Peyer's patch (tissue), 4 donors: ENCODE measurements around the gene TMEM217. TPM values are rescaled to one million over a fixed set of nuclear protein-coding genes. Genes with fewer than 3 reads are reported as not detected.
A peak's percentile ranks its signal among the peaks of the same experiment; 100 is the strongest.
"Not testable (repeated sequence)": the region's sequence is repeated elsewhere in the genome, so short reads cannot be mapped to it uniquely, and the experiment has no call there.

Source experiments
- DNase-seq, 3 donors: peaks; one replicate each; pipeline ENCODE4 v3.0.0-alpha.2; 2017 to 2019
- H3K27ac ChIP-seq, 4 donors: fragments of 200-600 bp; sonication (generic); one replicate each; pipeline ENCODE4 v1.5.1; 2016 to 2019
- H3K27me3 ChIP-seq, 2 donors: fragments of 200-600 bp; sonication (generic); one replicate each; pipeline ENCODE4 v1.5.1; 2019
- H3K36me3 ChIP-seq, 3 donors: fragments of 200-600 bp; sonication (generic); one replicate each; pipeline ENCODE4 v1.5.1; 2016 to 2019
- H3K4me1 ChIP-seq, 4 donors: fragments of 200-600 bp; sonication (generic); one replicate each; pipeline ENCODE4 v1.5.1; 2016 to 2019
- H3K4me3 ChIP-seq, 4 donors: fragments of 200-600 bp; sonication (generic); 1 replicate in 3 of 4; 2 replicates in 1 of 4; pipeline ENCODE4 v1.5.1; 2016 to 2019; ENCODE audit warnings: mild to moderate bottlenecking in 1 of 4
- H3K9me3 ChIP-seq, 4 donors: fragments of 200-600 bp; sonication (generic); one replicate each; pipeline ENCODE4 v1.5.1; 2016 to 2019; ENCODE audit warnings: mild to moderate bottlenecking in 1 of 4
- POLR2A ChIP-seq, 2 donors: fragments of 450-650 bp; IDR thresholded peaks; one replicate each; pipeline ENCODE4 v1.5.1; 2017; ENCODE audit warnings: antibody characterized with exemption in 2 of 2, mild to moderate bottlenecking in 2 of 2, moderate library complexity in 2 of 2
- total RNA-seq, 4 donors: library from RNA; depleted of rRNA; stranded (reverse); fragments of >200 nt; gene quantifications; one replicate each; pipeline ENCODE4 v1.1.0, GENCODE V29; 2016
- TF ChIP-seq, protein P1 (sequence below), 6 experiments: fragments of 450-650 bp in 4 of 6; fragments of 200-600 bp in 2 of 6; sonication (generic) in 1 of 6; IDR thresholded peaks; one replicate each; pipeline ENCODE4 v1.5.1; 2017 to 2019; ENCODE audit warnings: antibody characterized with exemption in 6 of 6, mild to moderate bottlenecking in 3 of 6, moderate library complexity in 1 of 6

TMEM217 gene
- total RNA-seq, 4 donors from 2014 or later = 0.53 TPM; not detected in 3

DNA sequence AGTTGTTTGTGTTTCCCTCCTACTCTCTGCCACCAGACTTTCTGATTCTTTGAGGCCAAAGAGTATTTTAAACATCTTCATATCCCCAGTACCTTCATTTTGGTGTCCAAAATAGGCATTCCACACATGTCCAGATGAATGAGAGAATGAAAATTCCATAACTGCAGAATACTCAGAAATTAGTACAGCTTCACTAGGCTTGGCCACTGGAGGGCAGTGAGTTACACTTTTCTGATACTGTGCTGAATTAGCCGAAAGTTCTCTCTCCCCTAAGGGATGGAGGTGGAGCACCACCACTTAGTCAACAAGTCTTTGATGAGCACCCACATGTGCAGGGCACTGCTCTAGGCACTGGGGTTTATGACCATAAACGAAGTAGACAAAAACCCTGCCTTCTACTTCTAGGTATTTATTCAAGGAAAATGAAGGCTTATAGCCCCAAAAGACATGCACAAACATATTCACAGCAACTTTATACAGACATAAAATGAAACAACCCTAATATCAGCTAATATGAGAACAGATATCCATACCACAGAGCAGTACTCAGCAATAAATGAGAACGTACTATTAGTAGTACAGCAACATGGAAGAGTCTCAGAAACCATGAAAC lies 46.1 kb upstream of the TMEM217 start:
- no peaks in the 10 kb centered on the region for H3K27me3 ChIP-seq
- no peak for DNase-seq
- no peaks in the 10 kb centered on the region for H3K9me3 ChIP-seq
- H3K4me1 ChIP-seq = no peaks in the 10 kb centered on the region
- no peak overlapping the region for H3K4me3 ChIP-seq
- no peak overlapping the region for H3K27ac ChIP-seq
- H3K36me3 ChIP-seq = peaks cover 0 to 49% (median 0%) of the 10 kb centered on the region in 3 donors
- TF ChIP-seq, protein P1, sequence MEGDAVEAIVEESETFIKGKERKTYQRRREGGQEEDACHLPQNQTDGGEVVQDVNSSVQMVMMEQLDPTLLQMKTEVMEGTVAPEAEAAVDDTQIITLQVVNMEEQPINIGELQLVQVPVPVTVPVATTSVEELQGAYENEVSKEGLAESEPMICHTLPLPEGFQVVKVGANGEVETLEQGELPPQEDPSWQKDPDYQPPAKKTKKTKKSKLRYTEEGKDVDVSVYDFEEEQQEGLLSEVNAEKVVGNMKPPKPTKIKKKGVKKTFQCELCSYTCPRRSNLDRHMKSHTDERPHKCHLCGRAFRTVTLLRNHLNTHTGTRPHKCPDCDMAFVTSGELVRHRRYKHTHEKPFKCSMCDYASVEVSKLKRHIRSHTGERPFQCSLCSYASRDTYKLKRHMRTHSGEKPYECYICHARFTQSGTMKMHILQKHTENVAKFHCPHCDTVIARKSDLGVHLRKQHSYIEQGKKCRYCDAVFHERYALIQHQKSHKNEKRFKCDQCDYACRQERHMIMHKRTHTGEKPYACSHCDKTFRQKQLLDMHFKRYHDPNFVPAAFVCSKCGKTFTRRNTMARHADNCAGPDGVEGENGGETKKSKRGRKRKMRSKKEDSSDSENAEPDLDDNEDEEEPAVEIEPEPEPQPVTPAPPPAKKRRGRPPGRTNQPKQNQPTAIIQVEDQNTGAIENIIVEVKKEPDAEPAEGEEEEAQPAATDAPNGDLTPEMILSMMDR (IDR thresholded peaks at IDR 0.05) = peak in 4 of 6 experiments; percentile 18 to 42 (median 38)
- TF ChIP-seq POLR2A (IDR thresholded peaks at IDR 0.05) = no peak

DNA sequence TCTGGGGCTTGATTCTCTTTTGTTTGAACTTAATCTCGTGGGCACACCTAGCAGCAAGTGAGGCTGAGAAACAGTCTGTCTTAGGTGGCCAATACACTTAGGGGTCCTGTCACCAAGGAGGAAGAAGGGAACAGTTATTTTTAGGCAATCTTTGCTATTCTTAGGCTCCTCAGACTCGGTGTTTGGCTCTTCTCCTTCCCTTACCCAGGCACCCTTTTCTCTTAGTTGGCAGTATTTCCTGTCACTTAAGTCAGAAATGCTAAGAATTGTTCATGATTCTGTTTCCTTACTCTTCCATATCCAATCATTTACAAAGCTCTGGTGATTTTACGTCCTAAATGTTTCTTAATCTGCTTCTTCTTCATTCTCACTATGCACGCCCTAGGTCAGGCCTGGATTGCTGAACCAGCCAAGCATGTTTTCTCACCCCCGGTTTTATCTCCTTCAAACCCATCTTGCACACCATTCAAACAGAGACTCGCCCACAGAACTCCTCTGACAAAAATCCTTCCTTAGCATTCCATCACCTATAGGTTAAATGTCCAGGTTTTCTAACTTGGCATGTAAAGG lies 45.2 kb upstream of the TMEM217 start:
- Histone ChIP-seq H3K9me3 (no peaks in the 10 kb centered on the region), H3K27me3 (no peaks in the 10 kb centered on the region), H3K27ac (no peak overlapping the region), H3K36me3 (peaks cover 0 to 49% (median 0%) of the 10 kb centered on the region in 3 donors), H3K4me3 (no peak overlapping the region), H3K4me1 (no peaks in the 10 kb centered on the region)
- TF ChIP-seq POLR2A (IDR thresholded peaks at IDR 0.05) = no peak
- TF ChIP-seq, protein P1 (IDR thresholded peaks at IDR 0.05) = no peak
- no peak for DNase-seq

DNA sequence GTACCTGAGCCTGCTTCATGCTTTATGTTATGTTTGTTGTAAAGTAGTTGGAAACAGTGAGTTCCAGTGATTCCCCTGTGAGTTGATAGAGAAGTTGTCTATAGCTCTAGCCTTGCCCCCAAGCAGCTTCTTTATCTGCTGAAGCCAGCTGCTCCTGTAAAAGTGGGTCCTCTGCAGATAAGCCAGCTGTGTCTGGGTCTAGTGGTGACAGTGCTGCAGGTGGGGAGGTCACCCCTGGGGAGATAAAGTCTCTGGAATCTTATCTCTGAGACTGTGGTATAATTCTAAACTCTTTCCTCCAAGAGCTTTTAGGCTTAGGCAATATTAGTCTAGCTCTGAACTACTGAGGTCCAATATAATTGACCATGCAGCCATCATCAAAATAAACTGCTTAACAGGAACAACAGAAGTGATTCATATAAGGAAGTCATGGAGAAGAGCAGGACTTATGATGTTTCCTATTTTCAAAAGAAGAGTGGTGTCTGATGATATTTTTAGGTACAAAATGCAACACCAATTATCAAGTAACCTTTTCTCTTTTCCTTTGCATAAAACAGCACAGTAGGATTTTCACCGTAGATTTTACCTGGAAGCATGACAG lies 44.2 kb upstream of the TMEM217 start:
- Histone ChIP-seq H3K4me3 (no peak overlapping the region), H3K4me1 (no peaks in the 10 kb centered on the region), H3K27me3 (no peaks in the 10 kb centered on the region), H3K9me3 (no peaks in the 10 kb centered on the region), H3K27ac (no peak overlapping the region), H3K36me3 (peaks cover 0 to 52% (median 0%) of the 10 kb centered on the region in 3 donors)
- DNase-seq = no peak
- TF ChIP-seq, protein P1 (IDR thresholded peaks at IDR 0.05) = no peak
- no peak for TF ChIP-seq POLR2A (IDR thresholded peaks at IDR 0.05)

DNA sequence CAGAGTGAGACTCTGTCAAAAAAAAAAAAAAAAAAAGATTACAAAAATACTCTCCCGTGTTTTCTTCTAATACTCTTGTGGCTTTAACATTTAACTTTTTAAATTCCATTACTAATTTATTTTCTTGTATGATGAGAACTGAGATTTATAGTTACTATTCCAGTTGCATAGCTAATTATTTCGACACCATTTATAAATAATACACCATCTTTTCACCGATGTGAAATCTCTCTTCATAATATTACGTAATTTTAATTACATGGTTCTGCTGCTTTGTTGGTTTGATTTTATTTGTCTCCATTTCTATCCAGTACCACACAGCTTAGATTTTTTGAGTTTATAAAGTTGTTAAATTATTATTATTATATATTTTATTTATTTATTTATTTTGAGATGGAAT lies 42.0 kb upstream of the TMEM217 start:
- Histone ChIP-seq H3K9me3 (no peaks in the 10 kb centered on the region), H3K4me1 (no peaks in the 10 kb centered on the region), H3K4me3 (no peak overlapping the region), H3K27me3 (no peaks in the 10 kb centered on the region), H3K27ac (no peak overlapping the region), H3K36me3 (peaks cover 0 to 58% (median 0%) of the 10 kb centered on the region in 3 donors)
- no peak for DNase-seq
- TF ChIP-seq, protein P1 (IDR thresholded peaks at IDR 0.05) = no peak
- no peak for TF ChIP-seq POLR2A (IDR thresholded peaks at IDR 0.05)

DNA sequence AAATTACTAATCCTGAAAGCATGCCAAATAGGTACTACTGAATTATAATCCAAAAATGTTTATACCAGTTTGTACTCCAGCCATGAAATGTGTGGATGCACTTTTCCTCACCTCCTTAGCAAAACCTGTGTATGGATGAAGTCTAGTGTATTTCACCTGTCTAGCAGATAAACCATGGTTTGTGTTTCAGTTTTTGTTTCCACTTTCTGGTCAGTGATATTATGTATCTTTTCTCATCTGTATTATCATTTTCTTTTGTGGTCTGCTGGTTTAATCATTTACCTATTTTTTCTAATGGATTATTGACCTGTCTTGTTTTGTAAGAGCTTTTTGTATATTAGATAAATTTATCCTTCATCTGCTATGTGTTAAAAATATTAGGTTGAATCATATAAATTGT lies 41.0 kb upstream of the TMEM217 start:
- H3K36me3 ChIP-seq = peaks cover 0 to 57% (median 0%) of the 10 kb centered on the region in 3 donors
- no peak for DNase-seq
- no peak for TF ChIP-seq POLR2A (IDR thresholded peaks at IDR 0.05)
- TF ChIP-seq, protein P1 (IDR thresholded peaks at IDR 0.05) = no peak

DNA sequence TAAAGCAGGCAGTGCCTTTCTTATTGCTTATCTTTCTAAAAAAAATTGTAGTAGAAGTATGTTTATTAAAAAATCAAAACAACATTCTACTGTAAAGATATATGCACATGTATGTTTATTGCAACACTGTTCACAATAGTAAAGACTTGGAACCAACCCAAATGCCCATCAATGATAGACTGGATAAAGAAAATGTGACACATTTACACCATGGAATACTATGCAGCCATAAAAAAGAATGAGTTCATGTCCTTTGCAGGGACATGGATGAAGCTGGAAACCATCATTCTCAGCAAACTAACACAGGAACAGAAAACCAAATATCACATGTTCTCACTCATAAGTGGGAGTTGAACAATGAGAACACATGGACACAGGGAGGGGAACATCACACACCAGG lies 39.7 kb upstream of the TMEM217 start:
- not testable (repeated sequence) for H3K9me3 ChIP-seq, H3K4me1 ChIP-seq, H3K27ac ChIP-seq

More for the DNA sequence above, 41.0 kb upstream of the TMEM217 start:
- H3K4me1 ChIP-seq = no peaks in the 10 kb centered on the region
- no peak overlapping the region for H3K4me3 ChIP-seq
- H3K9me3 ChIP-seq = no peaks in the 10 kb centered on the region
- H3K27me3 ChIP-seq = no peaks in the 10 kb centered on the region
- no peak overlapping the region for H3K27ac ChIP-seq

More for the DNA sequence above, 39.7 kb upstream of the TMEM217 start:
- H3K36me3 ChIP-seq = peaks cover 0 to 53% (median 6%) of the 10 kb centered on the region in 3 donors
- not testable (repeated sequence) for H3K4me3 ChIP-seq, H3K27me3 ChIP-seq, DNase-seq
